MM.1S (cell line): ENCODE data around the gene ATP6V1B1.

Experiments used
- CTCF ChIP-seq: fragments of 300-600 bp; sonication (generic); IDR thresholded peaks from 2 replicates; pipeline ENCODE4 v1.5.1; 2016; ENCODE audit warnings: antibody characterized with exemption, low read length, mixed read lengths
- EZH2 ChIP-seq: fragments of 300-600 bp; sonication (generic); optimal IDR thresholded peaks from 2 replicates; pipeline ENCODE3; 2017; ENCODE audit warnings: low read depth, mild to moderate bottlenecking, antibody characterized with exemption, low read length, mixed read lengths
- EZH2phosphoT487 ChIP-seq: fragments of 300-600 bp; sonication (generic); IDR thresholded peaks from 2 replicates; pipeline ENCODE4 v1.6.1; 2018; ENCODE audit warnings: antibody characterized with exemption, low read length

GRCh38 chr2:70887550-70888246 is 48.0 kb upstream of the ATP6V1B1 start:
- TF ChIP-seq EZH2 (no peak), CTCF (no peak), EZH2phosphoT487 (no peak)
